ENCODE measurements around the gene MYO7B. TPM values are rescaled to one million over a fixed set of nuclear protein-coding genes. Genes with fewer than 3 reads are reported as not detected.

MYO7B gene
- polyA plus RNA-seq, 1 of the 3 experiments (the other 2 are of a cell fraction) = 0.08 TPM

- TF ChIP-seq CHD2 (IDR thresholded peaks at IDR 0.05; ENCODE audit: low read length, partially characterized antibody) = no peak
These were observed 51.3 kb downstream of the MYO7B start (continued) for GRCh38 chr2:127586746-127587295.

GRCh38 chr2:127588241-127588640 lies 52.8 kb downstream of the MYO7B start:
- Histone ChIP-seq H3K27me3 (ENCODE audit: insufficient read depth) (no peaks in the 10 kb centered on the region), H3K27ac (ENCODE audit: low read depth in 2 of 2, low read length in 1 of 2) (no peak overlapping the region), H2AFZ (ENCODE audit: low read depth) (no peak overlapping the region), H3F3A (replicated peaks; ENCODE audit: insufficient read depth) (no peaks in the 10 kb centered on the region), H3K4me2 (no peak overlapping the region), H3K9me2 (no peaks in the 10 kb centered on the region), H4K20me1 (ENCODE audit: insufficient read depth) (no peaks in the 10 kb centered on the region), H3K79me2 (ENCODE audit: insufficient read depth) (no peaks in the 10 kb centered on the region), H3K4me1 (ENCODE audit: control insufficient read depth in 1 of 2, insufficient read depth in 2 of 2, low read depth in 1 of 2, low read length in 1 of 2) (no peaks in the 10 kb centered on the region), H3K36me3 (replicated peaks in 1 of 2; ENCODE audit: control insufficient read depth in 1 of 2, insufficient read depth in 2 of 2, low read length in 1 of 2) (no peaks in the 10 kb centered on the region), H3K4me3 (ENCODE audit: low read depth in 2 of 2, low read length in 1 of 2) (no peak overlapping the region), H3K9me3 (no peaks in the 10 kb centered on the region), H3K9ac (no peak overlapping the region)
- POLR2A ChIA-PET = no interaction called here
- no peak for DNase-seq
- WGBS (ENCODE audit: low lambda C conversion rate) = 71% methylated on average over 5 of the region's 5 CpGs
- no peak for TF ChIP-seq SMC3 (IDR thresholded peaks at IDR 0.05; ENCODE audit: low read depth, low read length)
- TF ChIP-seq EZH2phosphoT487 (IDR thresholded peaks at IDR 0.05; ENCODE audit: borderline replicate concordance, low read depth) = no peak
- no peak for TF ChIP-seq USF1 (IDR thresholded peaks at IDR 0.05; ENCODE audit: borderline replicate concordance, low read depth)
- no peak for TF ChIP-seq PBX3 (IDR thresholded peaks at IDR 0.05)
- TF ChIP-seq RFX5 (IDR thresholded peaks at IDR 0.05; ENCODE audit: low read length) = no peak
- no peak for TF ChIP-seq FOXJ3 (CRISPR knock-in tag; IDR thresholded peaks at IDR 0.05)
- TF ChIP-seq REST (IDR thresholded peaks at IDR 0.05; ENCODE audit: low read depth, low read length) = no peak
- no peak for TF ChIP-seq YY1 (IDR thresholded peaks at IDR 0.05; ENCODE audit: low read depth)
- TF ChIP-seq TEAD4 (IDR thresholded peaks at IDR 0.05; ENCODE audit: borderline replicate concordance, insufficient read depth) = no peak
- TF ChIP-seq FOSL2 (IDR thresholded peaks at IDR 0.05; ENCODE audit: borderline replicate concordance, low read depth) = no peak
- no peak for TF ChIP-seq TAF1 (IDR thresholded peaks at IDR 0.05; ENCODE audit: borderline replicate concordance, low read depth, low read length)
- TF ChIP-seq GATA2 (CRISPR knock-in tag; IDR thresholded peaks at IDR 0.05) = no peak
- no peak for TF ChIP-seq MXI1 (IDR thresholded peaks at IDR 0.05; ENCODE audit: low read depth, low read length)
- no peak for TF ChIP-seq MEF2A (IDR thresholded peaks at IDR 0.05; ENCODE audit: borderline replicate concordance, low read depth)
- TF ChIP-seq SIN3A (IDR thresholded peaks at IDR 0.05; ENCODE audit: borderline replicate concordance, low read depth, low read length) = no peak
- no peak for TF ChIP-seq CTCF (IDR thresholded peaks at IDR 0.05)
- CTCF ChIA-PET = no interaction called here
